HepG2 (cell line): ENCODE measurements around the gene PTPRO. TPM values are rescaled to one million over a fixed set of nuclear protein-coding genes. Genes with fewer than 3 reads are reported as not detected.

ENCODE experiments used
- ATAD3A ChIP-seq: sonication (generic); formaldehyde crosslinking; IDR thresholded peaks from 2 replicates; pipeline ENCODE4 v1.4.0; 2020; ENCODE audit warnings: missing genetic modification reagents
- FOXA1 ChIP-seq, 2 experiments: fragments of 450-650 bp in 1 of 2; sonication (generic) in 1 of 2; formaldehyde crosslinking in 1 of 2; IDR thresholded peaks; 2 replicates each; pipeline versions ENCODE4 v1.4.0 to v1.6.1; 2016 to 2020; ENCODE audit warnings: missing genetic modification reagents in 1 of 2
- KLF9 ChIP-seq: IDR thresholded peaks from 2 replicates; pipeline ENCODE4 v1.6.1; 2016; ENCODE audit warnings: low read depth
- MED13 ChIP-seq: sonication (generic); formaldehyde crosslinking; IDR thresholded peaks from 2 replicates; pipeline ENCODE4 v1.5.0; 2020; ENCODE audit warnings: missing genetic modification reagents
- ZNF280B ChIP-seq: sonication (generic); formaldehyde crosslinking; IDR thresholded peaks from 2 replicates; pipeline ENCODE4 v1.5.0; 2020; ENCODE audit warnings: missing genetic modification reagents, mild to moderate bottlenecking, borderline replicate concordance
- ZNF33B ChIP-seq: sonication (generic); formaldehyde crosslinking; IDR thresholded peaks from 2 replicates; pipeline ENCODE4 v1.5.1; 2020; ENCODE audit warnings: mild to moderate bottlenecking, missing genetic modification reagents
- ZNF446 ChIP-seq: sonication (generic); formaldehyde crosslinking; IDR thresholded peaks from 2 replicates; pipeline ENCODE4 v1.5.0; 2020; ENCODE audit warnings: mild to moderate bottlenecking, missing genetic modification reagents
- ZNF451 ChIP-seq: sonication (generic); formaldehyde crosslinking; IDR thresholded peaks from 2 replicates; pipeline ENCODE4 v1.5.0; 2020; ENCODE audit warnings: mild to moderate bottlenecking, missing genetic modification reagents
- ZNF724P ChIP-seq: sonication (generic); formaldehyde crosslinking; IDR thresholded peaks from 2 replicates; pipeline ENCODE4 v1.8.0; 2022; ENCODE audit warnings: missing genetic modification reagents, borderline replicate concordance
- ZNF747 ChIP-seq: sonication (generic); formaldehyde crosslinking; IDR thresholded peaks from 2 replicates; pipeline ENCODE4 v1.8.1; 2023; ENCODE audit warnings: missing genetic modification reagents, mild to moderate bottlenecking, borderline replicate concordance
- ZNF839 ChIP-seq: sonication (generic); formaldehyde crosslinking; IDR thresholded peaks from 2 replicates; pipeline ENCODE4 v1.4.0; 2020; ENCODE audit warnings: missing genetic modification reagents, mild to moderate bottlenecking, borderline replicate concordance
- ZNF891 ChIP-seq: sonication (generic); formaldehyde crosslinking; IDR thresholded peaks from 2 replicates; pipeline ENCODE4 v1.5.0; 2020; ENCODE audit warnings: mild to moderate bottlenecking, missing genetic modification reagents
- polyA plus RNA-seq, 8 experiments: library from polyadenylated mRNA; depleted of rRNA in 3 of 8; stranded (reverse) in 7 of 8; unstranded in 1 of 8; fragments of >200 nt; fragmentation: Illumina TruSeq in 4 of 8; extraction: Trizol in 4 of 8; gene quantifications; 2 replicates each; pipeline versions ENCODE4 v1.2.1 to v1.2.3, GENCODE V29; 2011 to 2016; ENCODE audit warnings: low read depth in 4 of 8, missing spikeins in 1 of 8, mixed read lengths in 1 of 8; ENCODE audit not compliant: insufficient read depth in 1 of 8
- total RNA-seq, 5 experiments: library from RNA; depleted of rRNA; stranded (reverse); fragments of >200 nt; fragmentation: Illumina TruSeq; extraction: Trizol; gene quantifications; 2 replicates each; pipeline ENCODE4 v1.2.3, GENCODE V29; 2016; ENCODE audit warnings: low read depth in 1 of 5
- TF ChIP-seq, protein P1 (sequence below): IDR thresholded peaks from 2 replicates; pipeline ENCODE4 v1.6.1; 2016; ENCODE audit warnings: control low read depth
- TF ChIP-seq, protein P2 (sequence below): sonication (generic); formaldehyde crosslinking; IDR thresholded peaks from 2 replicates; pipeline ENCODE4 v1.4.0; 2020; ENCODE audit warnings: missing genetic modification reagents

PTPRO gene
- total and polyA plus RNA-seq, 2 of the 13 experiments (the other 11 are each of a cell fraction or from before 2014, with no cell fraction given): 0.04 TPM; not detected in 1

DNA sequence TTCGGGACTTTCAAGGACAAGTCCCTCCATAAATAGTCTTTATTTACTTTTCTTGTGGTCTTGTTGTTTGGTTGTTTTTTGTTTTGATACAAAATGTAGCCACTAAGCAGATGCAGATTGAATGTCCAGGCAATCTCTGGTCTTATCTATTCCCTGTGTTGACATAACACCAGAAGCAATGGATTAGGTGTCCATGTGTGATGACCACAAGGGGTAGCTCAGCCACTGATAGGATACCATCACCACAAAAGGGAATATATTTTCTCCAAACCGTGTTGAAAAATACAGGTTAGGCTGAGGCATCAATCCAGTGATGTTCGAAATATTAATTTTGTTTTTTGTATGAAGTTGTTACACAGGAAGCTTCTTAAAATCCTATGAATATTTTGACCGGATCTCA, 270.6 kb downstream of the PTPRO start (continued):
- TF ChIP-seq FOXA1 (IDR thresholded peaks at IDR 0.05): no peak
- TF ChIP-seq FOXA1 (CRISPR knock-in tag; IDR thresholded peaks at IDR 0.05): peak; percentile 91
- no peak for TF ChIP-seq ZNF33B (CRISPR knock-in tag)
- no peak for TF ChIP-seq ZNF724P (CRISPR knock-in tag)
- TF ChIP-seq, protein P1, sequence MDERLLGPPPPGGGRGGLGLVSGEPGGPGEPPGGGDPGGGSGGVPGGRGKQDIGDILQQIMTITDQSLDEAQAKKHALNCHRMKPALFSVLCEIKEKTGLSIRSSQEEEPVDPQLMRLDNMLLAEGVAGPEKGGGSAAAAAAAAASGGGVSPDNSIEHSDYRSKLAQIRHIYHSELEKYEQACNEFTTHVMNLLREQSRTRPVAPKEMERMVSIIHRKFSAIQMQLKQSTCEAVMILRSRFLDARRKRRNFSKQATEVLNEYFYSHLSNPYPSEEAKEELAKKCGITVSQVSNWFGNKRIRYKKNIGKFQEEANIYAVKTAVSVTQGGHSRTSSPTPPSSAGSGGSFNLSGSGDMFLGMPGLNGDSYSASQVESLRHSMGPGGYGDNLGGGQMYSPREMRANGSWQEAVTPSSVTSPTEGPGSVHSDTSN (CRISPR knock-in tag): no peak
- no peak for TF ChIP-seq ZNF747 (CRISPR knock-in tag)
- TF ChIP-seq ZNF451: no peak
- no peak for TF ChIP-seq MED13 (CRISPR knock-in tag)
- TF ChIP-seq ZNF446 (CRISPR knock-in tag): no peak
- TF ChIP-seq, protein P2, sequence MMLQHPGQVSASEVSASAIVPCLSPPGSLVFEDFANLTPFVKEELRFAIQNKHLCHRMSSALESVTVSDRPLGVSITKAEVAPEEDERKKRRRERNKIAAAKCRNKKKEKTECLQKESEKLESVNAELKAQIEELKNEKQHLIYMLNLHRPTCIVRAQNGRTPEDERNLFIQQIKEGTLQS (CRISPR knock-in tag): no peak
- TF ChIP-seq ZNF891 (CRISPR knock-in tag): no peak
- no peak for TF ChIP-seq ATAD3A (CRISPR knock-in tag)
- TF ChIP-seq ZNF839 (CRISPR knock-in tag): no peak
- TF ChIP-seq ZNF280B: no peak
- TF ChIP-seq KLF9 (CRISPR knock-in tag): no peak
